ENCODE results near the gene XRCC2. TPM values are rescaled to one million over a fixed set of nuclear protein-coding genes. Genes with fewer than 3 reads are reported as not detected.

Gene XRCC2
- total and polyA plus RNA-seq, 2 of the 8 experiments (the other 6 are each of a cell fraction or from before 2014, with no cell fraction given) = 14.6 to 34.0 TPM

DNA sequence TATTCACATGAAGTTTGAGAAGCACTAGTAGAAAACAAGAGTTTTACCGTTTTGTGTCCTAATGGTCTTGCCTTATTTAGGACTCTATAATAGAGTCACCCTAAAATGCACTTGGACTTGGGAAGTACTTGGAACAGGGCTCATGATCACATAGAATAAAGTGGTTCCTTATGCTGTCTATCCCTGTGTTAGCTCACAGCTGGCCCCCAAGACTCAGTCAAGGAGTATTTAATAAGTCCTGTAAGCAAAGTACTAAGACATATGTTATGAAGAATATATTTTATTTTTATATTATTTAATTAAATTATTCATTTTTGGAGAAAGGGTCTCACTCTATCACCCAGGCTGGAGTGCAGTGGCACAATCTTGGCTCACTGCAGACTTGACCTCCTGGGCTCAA, 54.5 kb downstream of the XRCC2 start (continued):
- TF ChIP-seq ASH2L (IDR thresholded peaks at IDR 0.05; ENCODE audit: low read length) = no peak
- TF ChIP-seq BACH1 (IDR thresholded peaks at IDR 0.05; ENCODE audit: low read length) = no peak
- no peak for TF ChIP-seq NANOG (IDR thresholded peaks at IDR 0.05; ENCODE audit: insufficient read depth, low read depth, low read length, poor library complexity, severe bottlenecking)
- no peak for TF ChIP-seq SRF (IDR thresholded peaks at IDR 0.05; ENCODE audit: low read depth, low read length)
- TF ChIP-seq FOSL1 (IDR thresholded peaks at IDR 0.05; ENCODE audit: insufficient read depth, low read depth, low read length) = no peak
- no peak for TF ChIP-seq BRCA1 (IDR thresholded peaks at IDR 0.05; ENCODE audit: low read depth, low read length)
- TF ChIP-seq HDAC2 (IDR thresholded peaks at IDR 0.05; ENCODE audit: borderline replicate concordance in 1 of 2, low read depth in 2 of 2, low read length in 2 of 2) = no peak

All from H1 (cell line).